RPMI7951 (cell line): ENCODE data around the gene CHST15. TPM values are rescaled to one million over a fixed set of nuclear protein-coding genes. Genes with fewer than 3 reads are reported as not detected.

Experiments used
- DNase-seq: peaks from one replicate; pipeline ENCODE4 v3.0.0-alpha.2; 2012; ENCODE audit warnings: low read depth
- total RNA-seq: library from RNA; depleted of rRNA; stranded (reverse); fragments of >200 nt; shearing (Covaris generic); gene quantifications from 2 replicates; pipeline ENCODE4 v1.2.3, GENCODE V29; 2014; rRNA removed

Gene CHST15
- 26.2 and 36.4 TPM in 2 replicates for total RNA-seq

DNA sequence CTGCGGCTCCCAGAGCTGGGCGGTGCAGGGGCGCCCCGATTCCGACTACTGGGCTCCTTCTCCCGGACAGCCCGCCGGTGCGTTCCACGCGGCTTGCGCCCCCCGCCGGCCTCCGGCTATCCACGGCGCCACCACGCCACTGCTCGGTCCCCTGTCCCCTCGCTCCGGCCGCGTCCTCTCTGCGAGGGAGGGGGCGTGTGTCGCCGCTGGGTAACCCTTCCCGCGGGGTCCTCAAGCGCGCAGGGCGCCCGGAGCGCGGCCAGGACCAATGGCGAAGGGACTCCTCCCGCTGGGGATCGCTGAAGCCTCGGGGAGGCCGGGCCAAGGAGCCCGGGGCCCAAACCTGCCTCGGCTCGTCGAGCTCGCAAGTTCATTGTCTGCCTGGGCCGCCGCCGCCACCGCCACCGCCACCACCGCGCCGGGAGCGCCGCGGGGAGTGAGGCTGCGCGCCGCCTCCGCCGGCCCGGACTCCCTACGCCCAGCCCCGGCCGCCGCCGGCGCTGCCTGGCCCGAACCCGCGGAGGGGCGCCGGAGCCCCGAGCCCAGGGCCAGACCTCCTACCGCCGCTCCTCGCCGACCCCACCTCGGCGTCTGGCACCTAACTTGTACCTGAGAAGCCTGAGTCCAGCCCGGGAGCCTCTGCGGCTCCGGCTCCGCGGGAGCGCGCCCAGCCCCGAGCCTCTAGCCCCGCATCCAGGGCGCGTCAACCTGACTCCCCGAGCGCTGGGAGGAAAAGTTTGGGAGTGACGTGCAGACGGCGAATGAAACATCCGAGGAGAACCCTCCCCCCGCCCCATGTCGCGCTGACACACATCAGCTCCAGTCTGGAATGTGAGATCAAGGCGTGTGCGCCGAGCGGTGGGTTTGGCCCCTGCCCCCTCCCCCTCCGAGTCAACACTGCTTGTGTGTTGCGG is at the start of gene CHST15:
TSS of gene CHST15 (minus strand) at position 739 of the 914 bp plus-strand sequence. CDS start 47,386 bp downstream, outside the sequence.
- peak; percentile 83 for DNase-seq

DNA sequence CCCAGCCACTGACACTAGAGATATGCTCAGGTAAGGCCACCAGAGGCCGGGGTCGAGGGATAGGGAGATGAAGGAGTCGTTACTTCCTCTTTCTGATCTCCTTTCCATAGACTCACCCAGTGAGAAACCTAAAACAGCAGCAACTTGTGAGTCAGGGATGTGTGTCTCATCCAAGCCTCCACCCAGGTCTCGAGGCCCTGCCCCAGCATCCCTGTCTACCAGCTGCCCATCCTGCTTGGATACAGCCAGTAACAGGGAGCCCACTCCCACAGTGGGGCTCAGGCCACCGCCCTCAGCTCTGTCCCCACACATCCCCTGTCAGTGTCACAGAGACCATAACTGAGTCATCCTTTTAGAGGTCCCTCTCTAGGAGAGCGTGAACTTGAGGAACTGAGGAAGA is 49.6 kb upstream of the CHST15 start:
- no peak for DNase-seq

DNA sequence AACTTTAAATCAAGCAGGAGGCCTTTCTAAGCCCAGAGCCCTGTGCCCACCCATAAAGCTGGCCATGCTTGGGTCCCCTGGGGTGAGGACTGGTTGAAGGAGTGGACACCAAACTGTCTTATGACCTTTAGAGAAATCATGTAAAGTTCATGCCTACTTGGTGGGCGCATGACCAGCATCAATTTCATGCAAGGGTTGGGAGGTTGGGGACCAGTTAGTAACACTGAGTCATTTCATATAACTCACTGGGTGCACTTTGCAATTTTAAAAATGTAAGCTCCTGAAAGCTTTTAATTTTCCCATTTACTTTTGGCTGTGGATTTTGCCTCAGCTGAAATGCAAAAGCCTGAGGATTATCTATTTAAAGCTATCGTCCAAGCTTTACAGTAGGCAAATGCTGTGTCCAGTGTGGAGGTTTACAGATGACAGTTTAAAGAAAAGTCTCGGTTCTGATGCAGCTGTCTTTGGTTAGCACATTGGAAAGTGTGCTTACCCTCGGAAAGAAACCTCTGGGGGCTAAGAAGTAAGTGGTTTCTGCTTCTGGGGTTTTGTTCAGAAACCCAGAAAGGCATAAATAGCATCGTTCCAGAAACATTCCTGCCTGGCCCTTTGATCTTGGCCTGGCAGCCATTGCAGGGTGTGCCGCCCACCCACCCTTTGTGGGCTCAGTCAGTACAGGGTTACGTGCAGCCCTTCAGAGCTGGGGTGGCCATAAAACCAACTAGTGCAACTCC is 48.8 kb upstream of the CHST15 start:
- DNase-seq, result no peak

DNA sequence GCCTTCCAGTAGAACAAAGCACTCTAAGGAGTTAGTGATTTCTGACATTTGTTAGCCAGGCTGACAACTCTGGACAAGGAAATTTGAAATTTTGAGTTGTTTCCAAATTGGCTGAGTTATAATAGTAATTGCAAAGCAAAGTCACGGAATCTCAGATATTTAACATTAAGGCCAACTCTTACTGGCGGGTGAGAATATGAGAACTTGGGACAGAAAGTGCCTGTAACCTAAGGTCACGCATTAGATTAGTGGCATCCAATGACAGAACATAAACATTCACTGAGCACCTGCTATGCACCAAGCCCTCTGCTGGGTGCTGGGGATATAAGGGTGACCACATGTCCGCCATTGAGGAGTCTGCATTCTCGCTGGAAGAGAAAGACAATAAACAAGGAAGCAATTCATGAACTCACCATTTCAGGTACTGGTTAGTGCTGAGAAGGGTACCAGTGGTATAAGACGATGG is 45.5 kb upstream of the CHST15 start:
- DNase-seq, result no peak

DNA sequence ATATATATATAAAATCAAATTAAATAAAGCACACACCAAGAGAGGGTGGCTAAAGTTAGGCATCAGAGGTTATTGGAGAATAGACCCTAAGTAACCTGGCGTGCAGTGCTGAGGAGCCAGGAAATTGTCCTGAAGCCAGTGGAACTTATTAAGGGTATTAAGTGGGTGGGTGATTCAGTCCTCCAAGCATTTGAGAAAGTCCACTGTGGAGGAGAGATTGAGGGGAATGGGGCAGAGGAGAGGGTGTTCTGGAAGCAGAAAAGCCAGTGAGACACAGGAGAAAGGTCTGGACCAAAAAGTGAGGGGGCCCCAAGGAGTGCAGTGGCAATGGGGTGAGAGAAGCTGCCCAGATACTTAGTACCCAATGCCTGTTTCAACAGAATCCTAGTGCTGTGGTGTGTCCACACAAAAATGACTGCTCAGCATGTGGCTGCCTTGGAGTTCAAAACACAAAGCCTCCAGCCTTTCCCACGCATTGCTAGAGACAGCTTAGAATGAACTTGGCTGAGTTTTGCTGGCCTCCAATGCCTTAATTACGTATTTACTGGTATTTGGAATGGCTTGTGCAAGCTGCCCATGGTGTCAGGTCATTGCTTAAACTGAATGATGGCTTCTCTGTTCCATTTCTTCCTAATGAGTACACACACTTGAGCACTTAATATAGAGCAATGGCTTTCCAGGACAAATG is 44.9 kb upstream of the CHST15 start:
- DNase-seq, result no peak

DNA sequence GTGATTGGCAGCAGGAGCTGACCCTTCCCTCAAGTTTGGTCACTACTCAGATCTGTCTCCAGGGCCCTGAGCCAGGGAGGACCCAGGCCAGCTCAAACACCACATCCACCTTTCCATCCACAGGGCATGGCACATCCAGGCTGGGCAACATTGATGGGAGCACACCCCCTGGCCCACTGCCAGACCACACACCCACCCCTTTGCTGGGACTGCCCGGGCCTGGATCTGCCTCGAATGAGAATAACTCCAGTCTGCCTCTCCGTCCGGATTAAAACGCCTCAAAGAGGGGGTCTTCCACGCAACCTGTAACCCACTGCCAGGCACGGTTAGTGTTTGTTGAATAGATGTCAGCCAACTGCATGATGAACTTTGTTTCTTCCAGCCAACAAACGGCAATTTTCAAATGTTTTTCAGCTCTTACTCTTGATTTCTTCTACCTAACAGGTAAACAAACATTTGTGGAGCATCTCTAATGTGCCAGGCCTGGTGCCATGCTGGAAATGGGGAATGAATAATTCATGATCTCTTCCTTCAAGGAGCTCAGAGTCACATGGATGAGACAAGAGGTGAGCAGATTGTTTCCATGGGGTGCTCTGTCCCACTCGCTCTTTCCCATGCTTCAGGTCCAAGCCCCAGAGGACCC is 41.0 kb upstream of the CHST15 start:
- no peak for DNase-seq

DNA sequence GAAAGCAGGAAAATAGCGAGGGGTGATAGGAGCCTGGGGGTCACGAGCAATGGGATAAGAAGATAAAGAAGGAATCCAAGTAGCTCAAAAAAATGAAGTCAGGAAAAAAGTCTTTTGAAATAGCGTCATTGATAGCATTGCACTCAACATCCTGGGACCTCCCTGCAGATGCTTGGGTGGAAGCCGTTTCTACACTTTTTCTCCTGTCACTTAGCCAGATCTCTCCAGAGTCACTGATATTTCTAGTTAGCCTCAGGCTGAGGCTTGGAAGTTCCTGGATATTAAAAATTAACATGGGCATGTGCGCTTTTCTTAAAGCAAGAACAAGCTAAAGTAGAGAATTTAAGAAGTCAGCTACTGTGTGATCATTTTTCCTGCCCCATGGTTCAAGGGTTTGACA is 39.5 kb upstream of the CHST15 start:
- DNase-seq, result no peak

- DNase-seq, result no peak
Observed at GRCh38 chr10:124132306-124132705, 38.9 kb upstream of the CHST15 start.

- DNase-seq, result no peak
Observed at GRCh38 chr10:124131172-124131571, 37.8 kb upstream of the CHST15 start.

DNA sequence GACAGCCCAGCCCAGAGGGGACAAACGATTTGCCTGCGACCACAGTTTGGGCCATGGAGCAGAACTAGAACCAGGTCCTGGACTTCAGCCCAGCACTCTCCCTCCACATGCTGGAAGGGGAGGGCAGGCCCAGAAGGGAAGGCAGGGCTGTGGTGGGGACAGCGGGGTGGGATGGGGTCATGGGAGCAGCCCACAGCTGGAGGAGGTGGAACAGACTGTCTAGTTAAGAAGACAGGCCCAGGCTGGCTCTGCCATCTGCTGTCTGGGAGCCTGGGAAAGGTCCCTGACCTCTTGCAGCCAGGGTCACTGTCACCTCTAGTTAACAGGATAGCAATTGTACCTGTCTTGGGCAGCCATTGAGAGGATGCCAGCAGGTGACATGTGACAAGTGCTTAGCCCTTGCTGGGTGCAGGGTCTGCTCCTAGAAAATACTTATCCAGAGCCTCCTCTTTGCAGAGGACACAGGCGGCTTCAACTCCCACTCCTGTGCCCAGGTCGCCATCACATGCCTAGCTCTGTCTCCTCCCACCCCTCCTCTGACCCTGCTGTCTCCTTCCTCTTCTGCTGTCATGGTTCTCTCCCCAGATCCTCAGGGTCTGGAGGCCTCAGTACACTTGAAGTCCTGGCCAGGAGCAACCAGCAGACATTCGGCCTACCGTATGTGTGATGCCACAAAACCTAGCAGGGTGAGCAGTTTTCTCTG is 37.0 kb upstream of the CHST15 start:
- DNase-seq, result no peak

GRCh38 chr10:124129471-124129870 is 36.1 kb upstream of the CHST15 start:
- DNase-seq, result no peak

DNA sequence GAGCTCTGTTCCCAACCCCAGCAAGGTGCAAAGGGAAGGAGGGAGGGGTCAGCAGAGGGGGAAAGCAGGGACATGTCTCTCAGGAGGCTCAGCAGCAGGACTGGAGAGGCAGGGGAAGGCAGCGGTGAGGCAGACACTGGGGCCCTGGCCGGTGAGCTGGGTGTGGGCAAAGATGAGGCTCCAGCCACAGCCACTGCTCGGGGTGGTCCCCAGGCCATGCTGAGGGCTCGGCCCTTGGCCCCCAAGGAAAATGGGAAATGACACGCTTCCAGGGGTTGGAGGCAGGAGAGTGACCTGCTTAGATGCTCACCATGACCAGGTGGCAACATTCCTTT is 35.4 kb upstream of the CHST15 start:
- DNase-seq, result no peak

GRCh38 chr10:124127965-124128810 is 34.8 kb upstream of the CHST15 start:
- no peak for DNase-seq

- DNase-seq, result no peak
Observed at GRCh38 chr10:124127563-124127962, 34.2 kb upstream of the CHST15 start.

DNA sequence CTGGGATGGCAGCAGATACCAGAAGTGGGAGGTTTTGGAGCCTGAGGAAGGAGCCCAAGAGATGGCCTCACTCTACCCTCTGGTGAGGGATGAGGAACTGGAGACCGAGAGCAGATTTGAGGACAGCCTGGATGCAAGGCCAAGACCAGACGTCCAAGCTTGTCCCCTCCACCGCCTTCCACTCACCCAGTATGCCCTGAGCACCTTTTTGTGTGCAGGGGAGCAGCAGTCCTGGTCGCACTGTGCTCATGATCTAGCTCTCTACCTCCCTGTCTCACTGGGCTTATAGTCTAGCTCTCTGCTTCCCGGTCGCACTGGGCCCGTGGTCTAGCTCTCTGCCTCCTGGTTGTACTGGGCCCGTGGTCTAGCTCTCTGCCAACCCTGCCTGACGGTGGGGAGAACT is 33.6 kb upstream of the CHST15 start:
- DNase-seq, result no peak

DNA sequence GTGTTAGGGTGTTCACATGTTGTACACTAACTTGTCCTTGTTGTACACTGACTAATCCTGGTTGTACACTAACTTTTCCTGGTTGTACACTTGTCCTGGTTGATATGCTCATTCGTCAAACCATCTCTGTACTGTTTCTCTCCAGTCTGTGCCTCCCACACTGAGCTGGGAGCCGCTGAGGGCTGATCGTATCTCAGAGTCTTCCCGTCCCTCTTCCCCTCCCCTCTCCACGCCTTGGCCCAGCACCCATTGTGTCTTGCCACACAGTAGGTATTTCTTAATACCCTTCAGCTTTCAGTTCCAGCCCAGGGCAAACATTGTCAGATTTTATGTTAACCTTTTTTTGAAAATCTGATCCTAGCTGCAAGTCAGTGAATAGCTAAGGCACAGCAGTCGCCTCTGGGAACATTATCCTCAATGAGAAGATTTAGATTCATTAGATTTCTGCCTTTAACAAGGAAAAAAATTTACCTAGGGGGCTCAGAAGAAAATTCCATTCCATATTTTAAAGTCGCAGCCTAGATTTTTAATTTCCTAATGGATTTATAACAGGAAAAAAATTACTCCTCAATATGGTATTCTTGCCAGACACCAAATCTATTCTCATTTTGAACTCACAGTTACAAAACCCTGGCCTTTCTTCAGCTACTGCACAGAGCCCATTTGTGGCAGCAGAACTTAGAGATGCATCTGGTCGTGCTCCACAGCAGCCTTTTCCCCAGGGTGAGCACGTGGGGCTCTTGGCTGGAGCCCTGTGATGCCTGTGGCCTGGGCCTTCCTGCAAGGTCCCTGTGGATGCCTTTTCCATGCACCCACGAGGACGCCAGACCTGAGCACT is 33.0 kb upstream of the CHST15 start:
- DNase-seq, result no peak

GRCh38 chr10:124125305-124126116 is 32.1 kb upstream of the CHST15 start:
- peak; percentile 58 for DNase-seq

- no peak for DNase-seq
Observed at GRCh38 chr10:124124769-124125161, 31.4 kb upstream of the CHST15 start.
